HepG2 (cell line): ENCODE measurements around the gene USP12. TPM values are rescaled to one million over a fixed set of nuclear protein-coding genes. Genes with fewer than 3 reads are reported as not detected.

Experiments used
- ATAC-seq: fragments of 200-7000 bp; cut with Tn5 transposase; 3 replicates; pipeline ENCODE4 v1.9.1; 2020; ENCODE audit warnings: mild to moderate bottlenecking, moderate library complexity
- BruUV-seq: library from RNA; stranded (reverse); fragments of 400-500 nt; replicated peaks from 2 replicates; lab custom pipeline; 2021; lab: Mats Ljungman, UMichigan
- CTCF ChIA-PET: fragments of 300-600 bp; formaldehyde crosslinking; extraction: SDS; loops from one replicate; lab custom pipeline; 2021; ENCODE audit warnings: low total read pairs, inconsistent platforms, low intra/inter-chr PET ratio; lab: Yijun Ruan, JAX
- POLR2A ChIA-PET: fragments of 350-600 bp; sonication (Branson Sonifier 250); formaldehyde crosslinking; loops from one replicate; lab custom pipeline; 2020; ENCODE audit warnings: antibody characterized with exemption, inconsistent platforms; lab: Yijun Ruan, JAX
- DNase-seq: peaks from one replicate; pipeline ENCODE4 v3.0.0-alpha.2; 2015; ENCODE audit warnings: low spot score
- FAIRE-seq: peaks from 3 replicates; lab custom pipeline; 2011; peaks lifted over from hg19 to GRCh38; lab: Jason Lieb, UNC
- H2AFZ ChIP-seq: one replicate; pipeline ENCODE4 v1.6.1; 2011; ENCODE audit warnings: low read length, inconsistent platforms
- H3K27ac ChIP-seq: fragments of 300-600 bp; 3 replicates; pipeline ENCODE4 v1.8.0; 2011; ENCODE audit warnings: mixed run types, mild to moderate bottlenecking, mixed read lengths, low read length, inconsistent platforms; ENCODE audit not compliant: insufficient read depth; ENCODE audit errors: extremely low read length
- H3K27me3 ChIP-seq, 2 experiments: fragments of 200-600 bp in 1 of 2; 2 replicates in 1 of 2; 3 replicates in 1 of 2; pipeline versions ENCODE4 v1.6.0 to v1.8.0; 2011; ENCODE audit warnings: low read length in 2 of 2, mild to moderate bottlenecking in 2 of 2, moderate library complexity in 2 of 2, inconsistent platforms in 1 of 2; ENCODE audit not compliant: insufficient read depth in 2 of 2, control insufficient read depth in 1 of 2
- H3K36me3 ChIP-seq, 2 experiments: fragments of 200-600 bp in 1 of 2; replicated peaks in 1 of 2; 2 replicates in 1 of 2; 3 replicates in 1 of 2; pipeline versions ENCODE4 v1.5.1 to v1.8.0; 2011; ENCODE audit warnings: low read length in 2 of 2, inconsistent platforms in 1 of 2; ENCODE audit not compliant: insufficient read depth in 2 of 2, control insufficient read depth in 1 of 2
- H3K4me1 ChIP-seq: 2 replicates; pipeline ENCODE4 v1.5.1; 2012; ENCODE audit warnings: low read length, inconsistent platforms; ENCODE audit not compliant: insufficient read depth
- H3K4me2 ChIP-seq: 2 replicates; pipeline ENCODE4 v1.6.0; 2011; ENCODE audit warnings: low read depth, low read length, inconsistent platforms
- H3K4me3 ChIP-seq, 3 experiments: fragments of 200-600 bp in 1 of 3; sonication (generic), shearing (Covaris generic) in 1 of 3; replicated peaks in 1 of 3; 2 replicates each; pipeline ENCODE4 v1.5.1; 2011 to 2016; ENCODE audit warnings: low read length in 3 of 3, inconsistent platforms in 2 of 3, low read depth in 2 of 3, mild to moderate bottlenecking in 2 of 3, control low read depth in 1 of 3, mixed read lengths in 1 of 3; ENCODE audit not compliant: insufficient read depth in 1 of 3
- H3K79me2 ChIP-seq: one replicate; pipeline ENCODE4 v1.6.1; 2011; ENCODE audit warnings: low read length, inconsistent platforms; ENCODE audit not compliant: insufficient read depth
- H3K9ac ChIP-seq: 2 replicates; pipeline ENCODE4 v1.6.0; 2011; ENCODE audit warnings: mild to moderate bottlenecking, low read depth, low read length, inconsistent platforms; ENCODE audit not compliant: insufficient read depth
- H3K9me3 ChIP-seq: 2 replicates; pipeline ENCODE4 v1.5.1; 2012; ENCODE audit warnings: mild to moderate bottlenecking, low read length
- H4K20me1 ChIP-seq: 2 replicates; pipeline ENCODE4 v1.6.0; 2011; ENCODE audit warnings: inconsistent platforms, mild to moderate bottlenecking, low read length, moderate library complexity; ENCODE audit not compliant: insufficient read depth
- ATF1 ChIP-seq: IDR thresholded peaks from 2 replicates; pipeline ENCODE4 v1.6.1; 2016; ENCODE audit warnings: mild to moderate bottlenecking, control low read depth
- CENPT ChIP-seq: sonication (generic); formaldehyde crosslinking; IDR thresholded peaks from 2 replicates; pipeline ENCODE4 v1.8.0; 2022; ENCODE audit warnings: low read depth, mild to moderate bottlenecking, moderate library complexity, missing genetic modification reagents
- ISL2 ChIP-seq: sonication (generic); formaldehyde crosslinking; IDR thresholded peaks from 2 replicates; pipeline ENCODE4 v1.5.0; 2020; ENCODE audit warnings: missing genetic modification reagents
- TCF7 ChIP-seq: sonication (generic); IDR thresholded peaks from 2 replicates; pipeline ENCODE4 v1.6.1; 2016; ENCODE audit warnings: antibody characterized with exemption, low read depth
- ZBTB39 ChIP-seq: sonication (generic); formaldehyde crosslinking; IDR thresholded peaks from 2 replicates; pipeline ENCODE4 v1.5.0; 2020; ENCODE audit warnings: missing genetic modification reagents
- ZNF275 ChIP-seq: sonication (generic); formaldehyde crosslinking; IDR thresholded peaks from 2 replicates; pipeline ENCODE4 v1.8.0; 2022; ENCODE audit warnings: missing genetic modification reagents, mild to moderate bottlenecking, inconsistent platforms, borderline replicate concordance
- ZSCAN30 ChIP-seq: sonication (generic); formaldehyde crosslinking; IDR thresholded peaks from 2 replicates; pipeline ENCODE4 v1.5.0; 2020; ENCODE audit warnings: mild to moderate bottlenecking, missing genetic modification reagents
- WGBS: methylation state at CpG from one replicate; pipeline ENCODE4 v1.1.6; 2017; ENCODE audit warnings: low lambda C conversion rate; 5-methylcytosine and 5-hydroxymethylcytosine counted together
- in situ Hi-C: cut with HindIII; loops from 2 replicates; pipeline ENCODE4 v1.10.0; 2017; ENCODE audit warnings: low pct_unique_long_range_greater_than_20kb; ENCODE audit not compliant: extremely low pct_ligation_motif_present
- intact Hi-C: fragments of 100-400 bp; cut with micrococcal nuclease; formaldehyde crosslinking; loops from one replicate; pipeline ENCODE4 v1.10.0; 2022; ENCODE audit not compliant: unreplicated experiment
- polyA plus RNA-seq, 8 experiments: library from polyadenylated mRNA; depleted of rRNA in 3 of 8; stranded (reverse) in 7 of 8; unstranded in 1 of 8; fragments of >200 nt; fragmentation: Illumina TruSeq in 4 of 8; extraction: Trizol in 4 of 8; gene quantifications; 2 replicates each; pipeline versions ENCODE4 v1.2.1 to v1.2.3, GENCODE V29; 2011 to 2016; ENCODE audit warnings: low read depth in 4 of 8, missing spikeins in 1 of 8, mixed read lengths in 1 of 8; ENCODE audit not compliant: insufficient read depth in 1 of 8
- total RNA-seq, 5 experiments: library from RNA; depleted of rRNA; stranded (reverse); fragments of >200 nt; fragmentation: Illumina TruSeq; extraction: Trizol; gene quantifications; 2 replicates each; pipeline ENCODE4 v1.2.3, GENCODE V29; 2016; ENCODE audit warnings: low read depth in 1 of 5

USP12 gene
- total and polyA plus RNA-seq, 2 of the 13 experiments (the other 11 are each of a cell fraction or from before 2014, with no cell fraction given): 9.8 to 19.5 TPM

- intact Hi-C loops: no loop called here
Observed at GRCh38 chr13:27117158-27117557, 54.5 kb downstream of the USP12 start.

GRCh38 chr13:27113436-27113835 lies 58.2 kb downstream of the USP12 start:
- peaks cover 6% of the 10 kb centered on the region; the same call in 1 of the 2 replicates for H3K4me1 ChIP-seq
- ChIA-PET CTCF (no interaction called here), POLR2A (no interaction called here)
- no peak overlapping the region for H3K27ac ChIP-seq
- intact Hi-C loops (no loop called here), in situ Hi-C loops (no loop called here)
- peaks cover 0 to 11% of the 10 kb centered on the region in 2 experiments; a peak in 1 of 5 replicates for H3K36me3 ChIP-seq
- no peak overlapping the region for H2AFZ ChIP-seq
- ATAC-seq: no peak
- H3K79me2 ChIP-seq: peaks cover 5% of the 10 kb centered on the region
- 94% methylated on average over 4 of the region's 4 CpGs for WGBS
- H3K4me3 ChIP-seq: no peak overlapping the region
- no peaks in the 10 kb centered on the region for H3K9me3 ChIP-seq
- no peak overlapping the region for H3K9ac ChIP-seq
- FAIRE-seq: no peak
- H4K20me1 ChIP-seq: no peaks in the 10 kb centered on the region
- TF ChIP-seq TCF7: no peak
- TF ChIP-seq ATF1 (CRISPR knock-in tag): no peak
- no peak for TF ChIP-seq ZBTB39 (CRISPR knock-in tag)
- no peak for TF ChIP-seq ISL2 (CRISPR knock-in tag)
- TF ChIP-seq CENPT (CRISPR knock-in tag): no peak
- no peak for DNase-seq
- no peak overlapping the region for H3K4me2 ChIP-seq
- no TSS peak for BruUV-seq
- no peaks in the 10 kb centered on the region for H3K27me3 ChIP-seq

More at GRCh38 chr13:27117158-27117557, 54.5 kb downstream of the USP12 start:
- Histone ChIP-seq H3K4me2 (no peak overlapping the region), H2AFZ (no peak overlapping the region), H3K36me3 (peaks cover 0 to 11% of the 10 kb centered on the region in 2 experiments; a peak in 1 of 5 replicates)
- no peak for DNase-seq
- BruUV-seq: no TSS peak
- 71% methylated on average over 1 of the region's 1 CpG for WGBS
- TF ChIP-seq ZSCAN30 (CRISPR knock-in tag): no peak
- TF ChIP-seq ZNF275: no peak
- TF ChIP-seq, all 625 proteins: peak for 0
- in situ Hi-C loops: no loop called here
- Histone ChIP-seq H3K4me3 (no peak overlapping the region), H4K20me1 (no peaks in the 10 kb centered on the region; the same call in 1 of the 2 replicates), H3K27me3 (no peaks in the 10 kb centered on the region), H3K9me3 (no peaks in the 10 kb centered on the region), H3K4me1 (peaks cover 9% of the 10 kb centered on the region), H3K27ac (no peak overlapping the region), H3K79me2 (peaks cover 23% of the 10 kb centered on the region), H3K9ac (no peak overlapping the region)
- ChIA-PET CTCF (no interaction called here), POLR2A (no interaction called here)
- FAIRE-seq: no peak
- ATAC-seq: no peak
